H9 (cell line): ENCODE data around the gene MED20. TPM values are rescaled to one million over a fixed set of nuclear protein-coding genes. Genes with fewer than 3 reads are reported as not detected.

Source experiments
- DNase-seq: peaks from one replicate; pipeline ENCODE4 v3.0.0-alpha.2; 2017
- H2AFZ ChIP-seq: one replicate; pipeline ENCODE4 v1.6.1; 2013; ENCODE audit warnings: mild to moderate bottlenecking, low read length, control low read depth, moderate library complexity
- H2AK5ac ChIP-seq: 2 replicates; pipeline ENCODE4 v1.6.1; 2013; ENCODE audit warnings: low read length, control low read depth, mixed read lengths; ENCODE audit not compliant: insufficient read length
- H2BK120ac ChIP-seq: one replicate; pipeline ENCODE4 v1.6.1; 2013; ENCODE audit warnings: low read depth, mild to moderate bottlenecking, low read length, control low read depth, inconsistent platforms; ENCODE audit not compliant: poor library complexity, severe bottlenecking
- H2BK12ac ChIP-seq: 2 replicates; pipeline ENCODE4 v1.6.1; 2013; ENCODE audit warnings: low read length, control low read depth, mixed read lengths, low read depth; ENCODE audit not compliant: insufficient read length
- H2BK15ac ChIP-seq: 2 replicates; pipeline ENCODE4 v1.6.1; 2013; ENCODE audit warnings: low read depth, low read length, control low read depth
- H2BK20ac ChIP-seq: one replicate; pipeline ENCODE4 v1.6.1; 2013; ENCODE audit warnings: low read depth, mild to moderate bottlenecking, low read length, control low read depth, inconsistent platforms; ENCODE audit not compliant: poor library complexity, severe bottlenecking
- H2BK5ac ChIP-seq: 2 replicates; pipeline ENCODE4 v1.6.1; 2013; ENCODE audit warnings: low read length, control low read depth, mixed read lengths; ENCODE audit not compliant: insufficient read length
- H3K14ac ChIP-seq: 2 replicates; pipeline ENCODE4 v1.6.1; 2013; ENCODE audit warnings: low read length, control low read depth; ENCODE audit not compliant: insufficient read depth
- H3K18ac ChIP-seq: 2 replicates; pipeline ENCODE4 v1.6.1; 2013; ENCODE audit warnings: low read depth, mild to moderate bottlenecking, mixed read lengths, low read length, control low read depth; ENCODE audit not compliant: insufficient read length
- H3K23ac ChIP-seq: 2 replicates; pipeline ENCODE4 v1.6.1; 2013; ENCODE audit warnings: low read length, control low read depth, mixed read lengths, low read depth; ENCODE audit not compliant: insufficient read length
- H3K23me2 ChIP-seq: 2 replicates; pipeline ENCODE4 v1.6.1; 2013; ENCODE audit warnings: low read depth, mild to moderate bottlenecking, mixed read lengths, low read length, control low read depth; ENCODE audit not compliant: insufficient read length, poor library complexity, severe bottlenecking
- H3K27ac ChIP-seq: 2 replicates; pipeline ENCODE4 v1.5.1; 2013; ENCODE audit warnings: low read length, control low read depth, mixed read lengths, low read depth; ENCODE audit not compliant: insufficient read length
- H3K27me3 ChIP-seq: 2 replicates; pipeline ENCODE4 v1.6.1; 2013; ENCODE audit warnings: low read length, control low read depth, inconsistent platforms; ENCODE audit not compliant: insufficient read depth
- H3K4ac ChIP-seq: 2 replicates; pipeline ENCODE4 v1.6.1; 2013; ENCODE audit warnings: low read depth, mild to moderate bottlenecking, control low read depth, inconsistent platforms, low read length, moderate library complexity
- H3K4me1 ChIP-seq: 2 replicates; pipeline ENCODE4 v1.6.1; 2013; ENCODE audit warnings: low read length, control low read depth, inconsistent platforms; ENCODE audit not compliant: insufficient read depth
- H3K4me2 ChIP-seq: 2 replicates; pipeline ENCODE4 v1.6.1; 2013; ENCODE audit warnings: low read length, control low read depth, mixed read lengths; ENCODE audit not compliant: insufficient read length, insufficient read depth
- H3K56ac ChIP-seq: 2 replicates; pipeline ENCODE4 v1.6.1; 2013; ENCODE audit warnings: low read depth, mild to moderate bottlenecking, mixed read lengths, low read length, control low read depth; ENCODE audit not compliant: insufficient read length
- H3K79me1 ChIP-seq: 2 replicates; pipeline ENCODE4 v1.6.1; 2013; ENCODE audit warnings: low read depth, mild to moderate bottlenecking, moderate library complexity, low read length, control low read depth, inconsistent platforms; ENCODE audit not compliant: insufficient read depth, poor library complexity, severe bottlenecking
- H3K79me2 ChIP-seq: 2 replicates; pipeline ENCODE4 v1.6.1; 2013; ENCODE audit warnings: low read length, control low read depth, inconsistent platforms; ENCODE audit not compliant: insufficient read depth
- H3K9ac ChIP-seq: 2 replicates; pipeline ENCODE4 v1.6.1; 2013; ENCODE audit warnings: low read length, control low read depth, mixed read lengths; ENCODE audit not compliant: insufficient read length; ENCODE audit errors: extremely low read depth
- H3K9me3 ChIP-seq: one replicate; pipeline ENCODE4 v1.6.1; 2013; ENCODE audit warnings: low read depth, low read length, inconsistent platforms; ENCODE audit not compliant: control insufficient read depth
- H3T11ph ChIP-seq: one replicate; pipeline ENCODE4 v1.6.1; 2013; ENCODE audit warnings: mild to moderate bottlenecking, low read length, control low read depth, inconsistent platforms
- H4K20me1 ChIP-seq: one replicate; pipeline ENCODE4 v1.6.1; 2013; ENCODE audit not compliant: control insufficient read depth, insufficient read length, insufficient read depth
- H4K5ac ChIP-seq: 2 replicates; pipeline ENCODE4 v1.6.1; 2013; ENCODE audit warnings: low read depth, mild to moderate bottlenecking, mixed read lengths, low read length, control low read depth; ENCODE audit not compliant: insufficient read length
- H4K8ac ChIP-seq: replicated peaks from 2 replicates; pipeline ENCODE4 v1.6.1; 2013; ENCODE audit warnings: low read length, control low read depth, mixed read lengths, low read depth; ENCODE audit not compliant: insufficient read length
- H4K91ac ChIP-seq: 2 replicates; pipeline ENCODE4 v1.6.1; 2013; ENCODE audit warnings: low read depth, mild to moderate bottlenecking, moderate library complexity, mixed read lengths, low read length, control low read depth; ENCODE audit not compliant: insufficient read length
- H3K27ac Mint-ChIP-seq, 3 experiments: 2 replicates in 2 of 3; 3 replicates in 1 of 3; pipeline ENCODE4 v1.8.0; 2020 to 2021; ENCODE audit warnings: mixed read lengths in 3 of 3, mild to moderate bottlenecking in 1 of 3, moderate library complexity in 1 of 3
- H3K27me3 Mint-ChIP-seq: 2 replicates; pipeline ENCODE4 v1.8.0; 2021; ENCODE audit warnings: low read depth, mild to moderate bottlenecking, moderate library complexity, mixed read lengths
- H3K36me3 Mint-ChIP-seq, 3 experiments: 2 replicates in 2 of 3; 3 replicates in 1 of 3; pipeline ENCODE4 v1.8.0; 2020 to 2021; ENCODE audit warnings: low read depth in 3 of 3, mixed read lengths in 3 of 3; ENCODE audit not compliant: insufficient read depth in 1 of 3
- H3K4me1 Mint-ChIP-seq, 2 experiments: 2 replicates each; pipeline ENCODE4 v1.8.0; 2020; ENCODE audit warnings: mixed read lengths in 2 of 2
- H3K4me3 Mint-ChIP-seq, 2 experiments: 2 replicates in 1 of 2; 3 replicates in 1 of 2; pipeline ENCODE4 v1.8.0; 2020 to 2021; ENCODE audit warnings: mild to moderate bottlenecking in 2 of 2, mixed read lengths in 2 of 2, moderate library complexity in 1 of 2
- H3K9me3 Mint-ChIP-seq, 2 experiments: 2 replicates in 1 of 2; 3 replicates in 1 of 2; pipeline ENCODE4 v1.8.0; 2020; ENCODE audit warnings: mild to moderate bottlenecking in 2 of 2, mixed read lengths in 2 of 2, moderate library complexity in 1 of 2
- CTCF ChIP-seq: fragments of 200-600 bp; sonication (generic); conservative IDR thresholded peaks from 3 replicates; pipeline ENCODE4 v1.8.0; 2021; ENCODE audit warnings: antibody characterized with exemption, mild to moderate bottlenecking
- WGBS: extraction: QIAGEN DNeasy Blood & Tissue Kit; methylation state at CpG from one replicate; pipeline ENCODE4 v1.1.7; 2013; ENCODE audit warnings: missing lambda C conversion rate, low lambda C conversion rate, mixed read lengths; ENCODE audit not compliant: insufficient read length; ENCODE audit errors: extremely low coverage; 5-methylcytosine and 5-hydroxymethylcytosine counted together
- total RNA-seq: library from RNA; stranded (reverse); gene quantifications from 2 replicates; pipeline ENCODE4 v1.2.1, GENCODE V29; 2021

Gene MED20
- total RNA-seq, 1 experiment from 2014 or later = 28.9 TPM

- Mint-ChIP-seq H3K27me3 (no peaks in the 10 kb centered on the region), H3K4me1 (peaks cover 15 to 17% of the 10 kb centered on the region in 2 experiments), H3K4me3 (no peak overlapping the region; a peak in 1 of 5 replicates), H3K27ac (peak overlapping the region; percentile 94 to 99 (median 95)), H3K9me3 (no peaks in the 10 kb centered on the region), H3K36me3 (peaks cover 0 to 5% (median 0%) of the 10 kb centered on the region in 3 experiments; a peak in 1 of 7 replicates)
- H3K4ac ChIP-seq = no peak overlapping the region
- TF ChIP-seq CTCF = no peak
- no peak overlapping the region for H3K56ac ChIP-seq
- H3K4me2 ChIP-seq = peak overlapping the region; percentile 95
- H3K9me3 ChIP-seq = no peaks in the 10 kb centered on the region
- no peak overlapping the region for H2BK20ac ChIP-seq
- H3T11ph ChIP-seq = no peak overlapping the region
- H4K91ac ChIP-seq = no peak overlapping the region
- no peak overlapping the region for H2BK5ac ChIP-seq
- H4K8ac ChIP-seq = no peak overlapping the region
- H3K18ac ChIP-seq = no peak overlapping the region
- H2BK12ac ChIP-seq = no peak overlapping the region
- H3K14ac ChIP-seq = no peak overlapping the region
- H3K9ac ChIP-seq = peak overlapping the region; percentile 84
- no peak overlapping the region for H4K5ac ChIP-seq
- H3K79me1 ChIP-seq = no peaks in the 10 kb centered on the region
- peaks cover 9% of the 10 kb centered on the region; the same call in 1 of the 2 replicates for H3K4me1 ChIP-seq
- no peaks in the 10 kb centered on the region for H3K27me3 ChIP-seq
- H3K27ac ChIP-seq = peak overlapping the region; percentile 85
- H4K20me1 ChIP-seq = no peaks in the 10 kb centered on the region
- WGBS = no CpG with 5 or more reads among the region's 3 CpGs
- peaks cover 15% of the 10 kb centered on the region for H3K23me2 ChIP-seq
- H2AFZ ChIP-seq = no peak overlapping the region
- no peak overlapping the region for H3K23ac ChIP-seq
- H2BK120ac ChIP-seq = no peak overlapping the region
- DNase-seq = no peak
- no peaks in the 10 kb centered on the region for H3K79me2 ChIP-seq
- H2BK15ac ChIP-seq = no peak overlapping the region
- H2AK5ac ChIP-seq = no peak overlapping the region
Observed at GRCh38 chr6:41896281-41896680, 24.7 kb downstream of the MED20 start.
